Left hindlimb (tissue), 1 donor: ENCODE data around the gene TMEM19.
"Not testable (repeated sequence)": the region's sequence is repeated elsewhere in the genome, so short reads cannot be mapped to it uniquely, and the experiment has no call there.

Experiments used
- DNase-seq: peaks from one replicate; pipeline ENCODE4 v3.0.0-alpha.2; 2018

The TMEM19 gene

DNA sequence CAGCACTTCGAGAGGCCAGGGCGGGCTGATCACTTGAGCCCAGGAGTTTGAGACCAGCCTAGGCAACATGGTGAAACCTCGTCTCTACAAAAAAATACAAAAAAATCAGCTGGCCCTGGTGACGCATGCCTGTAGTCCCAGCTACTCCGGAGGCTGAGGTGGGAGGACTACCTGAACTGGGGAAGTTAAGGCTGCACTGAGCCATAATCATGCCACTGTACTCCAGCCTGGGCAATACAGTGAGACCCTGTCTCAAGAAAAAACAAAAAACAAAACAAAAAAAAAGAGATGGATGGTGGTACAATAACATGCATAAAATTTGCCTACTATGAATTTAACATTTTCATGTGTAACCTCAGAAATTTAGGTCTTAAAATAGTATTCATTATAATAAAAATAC lies 19.6 kb upstream of the TMEM19 start:
- DNase-seq: no peak

DNA sequence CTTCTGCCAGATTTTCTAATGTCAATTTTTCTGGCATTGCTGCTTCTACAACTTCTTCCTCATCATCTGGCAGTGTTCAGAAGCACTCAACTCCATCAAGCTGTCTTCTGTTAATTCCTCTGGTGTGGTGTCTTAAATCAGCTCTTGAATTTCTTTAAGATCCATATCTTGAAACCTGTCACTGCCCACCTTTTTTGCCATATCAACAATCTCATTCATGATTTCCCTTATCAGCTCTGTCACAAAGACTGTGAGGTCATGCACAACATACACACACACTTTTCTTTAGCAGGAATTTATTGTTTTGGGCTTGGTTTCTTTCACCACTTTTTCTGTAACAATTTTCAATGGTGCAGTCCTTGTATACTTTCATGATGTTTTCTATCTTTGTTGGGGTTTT lies 14.6 kb upstream of the TMEM19 start:
- no peak for DNase-seq

DNA sequence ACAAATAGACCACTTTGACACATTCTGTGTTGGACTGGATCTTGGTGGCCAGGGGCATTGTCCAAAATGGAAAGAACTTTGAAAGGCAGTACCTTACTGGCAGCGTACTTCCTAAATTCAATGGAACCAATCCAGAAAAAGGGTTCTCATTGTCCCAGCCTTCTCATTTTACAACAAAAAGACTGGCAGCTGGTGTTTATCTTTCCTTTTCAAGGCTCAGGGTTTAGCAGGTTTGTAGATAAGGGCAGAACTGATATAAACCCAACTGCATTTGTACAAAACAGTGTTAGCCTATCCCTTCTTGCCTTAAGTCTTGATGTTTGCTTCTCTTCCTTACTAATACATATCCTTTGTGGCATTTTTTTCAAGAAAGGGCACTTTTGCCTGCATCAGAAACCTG lies 14.1 kb upstream of the TMEM19 start:
- no peak for DNase-seq

DNA sequence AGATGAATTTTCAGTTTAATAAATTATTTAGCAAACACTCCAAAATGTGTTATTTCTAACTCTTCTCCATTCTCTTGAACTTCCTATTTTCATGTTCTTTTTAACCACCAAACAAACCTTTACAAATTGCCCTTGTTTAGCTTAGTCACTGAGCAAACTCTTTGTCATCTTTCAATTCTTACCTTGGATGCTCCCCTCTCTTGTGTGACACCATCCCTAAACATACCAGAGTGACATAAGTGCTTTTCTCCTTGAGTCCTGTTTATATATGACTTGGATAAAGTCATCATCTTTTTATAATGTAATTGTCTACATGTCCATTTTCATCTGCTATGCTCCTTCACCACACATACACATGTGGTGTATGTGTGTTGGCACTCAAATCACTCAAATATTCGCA lies 3.4 kb upstream of the TMEM19 start:
- no peak for DNase-seq

DNA sequence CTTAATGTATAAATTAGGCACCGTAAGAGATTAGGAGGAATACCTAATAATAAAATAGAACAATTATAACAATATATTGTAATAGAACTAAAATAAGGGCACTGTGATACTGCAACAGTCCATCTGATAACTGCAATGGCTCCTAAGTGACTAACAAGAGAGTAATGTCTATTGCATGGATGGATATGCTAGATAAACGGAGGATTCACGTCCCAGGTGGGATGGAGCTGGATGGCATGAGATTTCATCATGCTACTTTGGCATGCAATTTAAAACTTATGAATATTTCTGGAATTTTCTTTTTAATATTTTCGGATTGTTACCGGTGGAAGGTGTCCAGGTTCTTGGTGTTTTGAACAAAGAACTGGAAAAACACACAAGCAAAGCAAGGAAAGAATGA lies 2.2 kb upstream of the TMEM19 start:
- no peak for DNase-seq

DNA sequence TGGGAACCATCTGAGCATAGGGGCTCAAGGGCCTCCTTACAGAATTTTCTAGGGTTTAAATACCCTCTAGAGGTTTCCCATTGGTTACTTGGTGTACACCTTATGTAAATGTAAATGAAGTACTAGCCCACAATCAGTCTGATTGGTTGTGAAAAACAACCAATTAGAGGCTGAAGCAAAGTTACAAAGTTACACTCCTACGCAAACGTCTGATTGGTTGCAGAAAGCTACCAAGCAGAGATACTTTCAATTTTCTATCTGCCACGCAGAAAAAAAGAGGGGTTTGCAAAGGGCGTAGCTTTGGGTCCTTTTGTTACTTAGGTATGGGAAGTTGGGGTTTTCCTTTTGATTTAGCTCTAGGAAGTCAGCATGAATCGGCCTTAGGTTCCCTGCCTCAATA lies 1.8 kb upstream of the TMEM19 start:
- no peak for DNase-seq

DNA sequence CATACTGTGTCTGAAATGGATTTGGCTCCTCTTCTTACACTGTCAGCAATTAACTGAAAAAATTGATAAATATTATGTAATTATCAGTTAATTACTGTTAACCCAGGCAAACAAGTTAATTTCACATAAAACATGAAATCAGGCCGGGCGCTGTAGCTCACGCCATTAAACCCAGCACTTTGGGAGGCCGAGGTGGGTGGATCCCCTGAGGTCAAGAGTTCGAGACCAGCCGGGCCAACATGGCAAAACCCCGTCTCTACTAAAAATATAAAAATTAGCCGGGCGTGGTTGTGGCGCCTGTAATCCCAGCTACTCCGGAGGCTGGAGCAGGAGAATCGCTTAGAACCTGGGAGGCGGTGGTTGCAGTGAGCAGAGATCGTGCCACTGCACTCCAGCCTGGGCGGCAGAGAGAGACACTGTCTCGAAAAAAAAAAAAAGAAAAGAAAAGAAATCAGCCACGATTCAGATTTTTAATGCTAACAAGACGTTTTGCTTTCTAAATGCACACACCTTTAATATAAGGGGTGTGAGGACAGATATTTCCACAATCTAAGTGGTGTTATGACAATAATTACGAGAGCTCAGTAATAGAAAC lies 473 bp upstream of the TMEM19 start:
- DNase-seq: peak; percentile 28

DNA sequence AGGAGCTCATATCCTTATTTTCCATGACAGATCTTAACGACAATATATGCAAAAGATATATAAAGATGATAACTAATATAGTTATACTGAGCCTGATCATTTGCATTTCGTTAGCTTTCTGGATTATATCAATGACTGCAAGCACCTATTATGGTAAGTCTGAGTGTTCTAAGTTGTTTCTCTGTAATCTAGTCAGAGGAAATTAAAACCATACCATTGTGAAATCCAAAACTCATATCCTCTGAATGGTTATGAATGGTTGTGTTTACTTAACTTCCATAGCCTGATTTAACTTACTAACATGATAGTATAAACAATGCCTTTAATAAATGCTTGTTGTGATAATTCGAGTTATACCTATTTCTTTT lies 760 bp downstream of the TMEM19 start:
- no peak for DNase-seq

DNA sequence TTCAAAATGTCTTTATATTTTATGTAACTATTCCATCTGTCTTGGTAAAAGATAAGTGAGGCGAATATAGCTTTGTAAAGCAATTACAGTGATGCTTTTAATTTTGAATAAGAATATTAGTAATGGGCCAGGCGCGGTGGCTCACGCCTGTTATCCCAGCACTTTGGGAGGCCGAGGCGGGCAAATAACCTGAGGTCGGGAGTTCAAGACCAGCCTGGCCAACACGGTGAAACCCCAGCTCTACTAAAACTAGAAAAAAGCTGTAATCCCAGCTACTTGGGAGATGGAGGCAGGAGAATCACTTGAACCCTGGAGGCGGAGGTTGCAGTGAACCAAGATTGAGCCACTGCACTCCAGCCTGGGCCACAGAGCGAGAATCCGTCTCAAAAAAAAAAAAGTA lies 1.3 kb downstream of the TMEM19 start:
- DNase-seq: not testable (repeated sequence)

DNA sequence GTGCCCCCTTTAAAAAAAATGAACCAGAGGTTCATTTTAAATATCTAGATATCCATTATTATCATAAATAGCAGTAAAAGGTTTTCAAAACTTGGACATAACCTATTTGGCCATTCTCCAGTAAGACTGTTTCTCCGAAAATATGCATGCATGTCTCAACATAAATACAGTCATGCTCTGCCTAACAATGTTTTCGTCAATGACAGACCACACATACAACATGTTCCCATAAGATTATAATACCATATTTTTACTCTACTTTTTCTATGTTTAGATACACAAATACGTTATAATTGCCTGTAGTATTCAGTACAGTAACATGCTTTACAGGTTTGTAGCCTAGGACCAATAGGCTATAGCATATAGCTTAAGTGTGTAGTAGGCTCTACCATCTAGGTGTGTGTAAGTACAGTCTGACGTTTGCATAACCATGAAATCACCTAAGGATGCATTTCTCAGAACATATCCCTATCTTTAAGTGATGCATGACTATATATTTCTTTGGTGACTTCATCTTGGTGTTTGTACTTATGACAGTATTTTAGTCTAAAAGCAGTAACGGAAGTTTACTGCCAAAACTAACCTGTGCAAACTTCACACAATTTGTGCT lies 3.2 kb downstream of the TMEM19 start:
- DNase-seq: no peak

DNA sequence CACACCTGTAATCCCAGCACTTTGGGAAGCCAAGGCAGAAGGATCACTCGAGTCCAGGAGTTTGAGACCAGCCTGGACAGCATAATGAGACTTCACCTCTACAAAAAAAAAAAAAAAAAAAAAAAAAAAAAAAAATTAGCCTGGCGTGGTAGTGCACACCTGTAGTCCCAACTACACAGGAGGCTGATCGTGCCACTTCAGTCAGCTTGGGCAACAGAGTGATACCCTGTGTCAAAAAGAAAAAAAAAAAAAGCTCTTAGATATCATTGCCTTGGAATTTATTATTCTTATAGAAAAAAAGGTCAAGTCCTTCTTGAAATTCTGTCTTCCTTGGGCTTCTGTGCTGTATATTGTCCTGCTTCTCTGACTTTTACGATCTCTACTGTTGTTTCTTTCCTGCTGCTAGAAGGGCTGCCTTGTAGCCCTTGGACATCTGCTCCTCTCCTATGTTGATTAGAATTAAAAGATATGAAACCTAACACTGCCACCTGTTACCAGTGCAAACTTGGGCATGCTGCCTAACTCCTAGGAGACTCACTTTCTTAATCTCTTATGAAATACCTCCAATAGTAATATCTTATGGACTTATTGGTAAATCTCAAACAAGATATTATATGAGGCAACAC lies 5.7 kb downstream of the TMEM19 start:
- no peak for DNase-seq

DNA sequence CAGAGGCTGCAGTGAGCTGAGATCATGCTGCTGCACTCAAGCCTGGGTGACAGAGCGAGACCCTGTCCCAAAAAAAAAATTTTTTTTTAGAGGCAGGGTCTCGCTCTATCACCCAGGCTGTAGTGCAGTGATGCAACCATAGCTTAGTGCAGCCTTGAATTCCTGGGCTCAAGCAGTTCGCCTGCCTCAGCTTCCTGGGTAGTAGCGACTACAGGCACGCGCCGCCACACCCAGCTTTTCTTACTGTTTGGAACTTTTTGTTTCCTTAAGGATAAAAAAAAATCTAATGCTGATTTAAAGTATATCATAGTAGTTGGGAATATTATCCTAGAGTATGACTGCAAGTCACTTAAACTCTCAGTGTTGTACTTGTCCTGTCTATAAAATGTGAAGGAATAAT lies 7.2 kb downstream of the TMEM19 start:
- DNase-seq: no peak

DNA sequence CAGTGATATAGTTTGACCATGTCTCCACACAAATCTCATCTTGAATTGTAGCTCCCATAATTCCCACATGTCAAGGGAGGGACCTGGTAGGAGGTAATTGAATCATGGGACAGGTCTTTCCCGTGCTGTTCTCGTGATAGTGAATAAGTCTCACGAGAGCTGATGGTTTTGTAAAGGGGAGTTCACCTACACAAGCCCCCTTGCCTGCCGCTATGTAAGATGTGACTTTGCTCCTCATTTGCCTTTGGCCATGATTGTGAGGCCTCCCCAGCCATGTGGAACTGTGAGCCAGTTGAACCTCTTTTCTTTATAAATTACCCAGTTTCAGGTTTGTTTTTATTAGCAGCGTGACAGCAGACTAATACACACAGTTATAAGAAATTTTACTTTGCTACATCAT lies 7.8 kb downstream of the TMEM19 start:
- DNase-seq: not testable (repeated sequence)

DNA sequence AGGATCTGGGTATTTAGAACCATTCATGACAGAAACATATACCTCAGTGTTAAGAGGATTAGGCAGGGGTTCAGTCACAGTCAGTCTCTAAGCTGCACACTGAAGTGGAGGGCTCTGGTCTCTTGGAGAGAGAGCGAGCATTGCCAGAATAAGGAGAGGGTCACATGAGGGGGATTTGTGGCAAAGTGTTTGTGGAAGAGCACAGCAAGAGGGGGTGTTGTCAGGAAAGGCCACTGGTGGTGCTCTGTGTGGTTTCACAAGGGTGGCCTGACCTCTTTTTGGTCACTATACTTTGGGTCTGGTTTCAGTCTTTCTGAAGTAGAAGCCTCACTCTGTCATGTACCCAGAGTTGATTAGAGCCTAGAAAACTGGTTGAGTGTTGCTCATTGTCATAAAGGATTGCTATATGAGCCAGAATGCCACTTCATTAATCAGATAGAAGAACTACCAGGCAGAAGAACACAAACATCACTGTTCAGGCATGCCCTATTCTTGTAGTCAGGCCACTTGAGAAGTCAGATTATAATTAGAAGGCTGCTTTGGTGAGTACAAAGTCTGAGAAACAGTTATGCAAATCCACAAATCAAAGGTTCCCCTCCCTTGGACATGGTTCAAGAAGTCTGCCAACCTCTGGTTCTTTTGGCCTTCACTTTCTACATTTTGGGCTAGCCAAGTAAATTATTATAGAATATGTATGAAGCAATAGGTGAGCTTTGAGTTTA lies 8.4 kb downstream of the TMEM19 start:
- no peak for DNase-seq

DNA sequence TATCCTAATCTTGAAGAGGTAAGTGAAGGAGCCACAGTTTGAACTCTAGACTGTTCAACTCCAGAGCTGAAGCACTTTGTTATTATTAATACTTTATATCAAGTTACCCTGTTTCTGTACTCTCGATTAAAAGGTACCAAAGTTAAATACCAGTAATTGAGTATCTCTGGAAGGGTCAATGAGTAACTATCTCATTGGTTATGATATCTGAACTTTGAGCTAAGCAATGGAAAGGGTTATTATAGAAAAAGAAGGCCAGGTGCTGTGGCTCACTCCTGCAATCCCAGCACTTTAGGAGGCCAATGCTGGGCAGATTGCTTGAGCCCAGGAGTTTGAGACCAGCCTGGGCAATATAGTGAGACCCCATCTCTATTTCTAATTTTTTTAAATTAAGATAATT lies 9.9 kb downstream of the TMEM19 start:
- no peak for DNase-seq

DNA sequence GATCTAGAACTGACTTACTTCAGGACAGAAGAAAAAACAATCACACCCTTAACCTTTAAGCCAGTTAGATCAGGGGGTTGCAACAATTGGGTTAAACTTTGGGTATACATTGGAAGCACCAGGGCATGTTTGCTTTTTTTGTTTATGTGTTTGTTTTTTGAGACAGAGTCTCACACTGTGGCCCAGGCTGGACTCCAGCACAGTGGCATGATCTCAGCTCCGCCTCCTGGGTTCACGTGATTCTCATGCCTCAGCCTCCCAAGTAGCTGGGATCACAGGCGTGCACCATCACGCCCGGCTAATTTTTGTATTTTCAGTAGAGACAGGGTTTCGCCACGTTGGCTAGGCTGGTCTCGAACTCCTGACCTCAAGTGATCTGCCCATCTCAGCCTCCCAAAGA lies 16.3 kb downstream of the TMEM19 start:
- not testable (repeated sequence) for DNase-seq

DNA sequence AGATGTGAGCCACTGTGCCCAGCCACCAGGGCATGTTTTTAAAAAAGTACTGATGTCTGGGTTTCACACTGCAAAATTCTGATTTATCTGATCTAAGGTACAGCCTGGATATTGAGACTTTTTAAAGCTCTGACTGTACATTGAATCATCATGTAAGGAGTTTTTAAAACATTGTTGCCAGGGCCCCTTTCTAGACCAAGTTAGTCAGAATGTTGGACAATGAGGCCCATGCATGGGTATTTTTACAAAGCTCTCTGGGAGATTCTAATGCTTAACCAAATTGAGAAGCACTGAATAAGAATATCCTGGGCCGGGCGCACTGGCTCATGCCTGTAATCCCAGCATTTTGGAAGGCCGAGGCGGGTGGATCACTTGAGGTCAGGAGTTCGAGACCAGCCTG lies 16.7 kb downstream of the TMEM19 start:
- DNase-seq: no peak

DNA sequence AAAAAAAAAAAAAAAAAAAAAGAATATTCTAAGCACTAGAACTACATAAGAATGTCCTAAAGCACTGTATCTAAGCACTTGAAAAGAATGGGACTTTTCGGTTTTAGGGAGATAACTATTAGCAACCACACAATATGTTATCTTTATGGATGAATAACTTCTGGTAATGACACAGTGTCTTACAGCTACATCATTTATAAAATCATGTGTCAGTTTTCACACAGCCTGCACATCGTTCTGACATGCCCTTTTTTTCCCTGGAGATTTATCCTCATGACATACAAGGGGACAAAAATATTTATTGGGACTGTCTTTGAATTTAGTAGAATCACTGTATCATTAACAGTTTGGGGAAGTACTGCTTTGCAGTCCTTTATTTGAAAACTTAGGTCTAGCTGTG lies 17.3 kb downstream of the TMEM19 start:
- no peak for DNase-seq

DNA sequence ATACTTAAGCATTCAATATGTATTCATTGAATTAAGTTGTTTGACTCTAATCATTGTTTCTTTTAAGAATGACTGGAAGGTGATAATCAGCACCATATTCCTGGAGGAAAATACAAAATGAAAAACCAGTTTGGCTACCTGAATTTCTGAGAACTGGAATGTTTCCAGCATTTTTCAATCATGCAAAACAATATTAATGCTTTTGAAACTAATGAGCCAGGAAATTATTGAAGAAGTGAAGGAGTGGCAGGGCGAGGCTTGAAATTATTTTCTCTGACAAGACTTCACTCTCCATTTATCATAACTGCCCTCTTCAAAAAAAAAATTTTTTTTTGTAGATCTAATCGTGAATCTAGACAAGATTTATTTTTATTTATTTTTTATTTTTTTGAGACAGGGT lies 19.0 kb downstream of the TMEM19 start:
- no peak for DNase-seq

DNA sequence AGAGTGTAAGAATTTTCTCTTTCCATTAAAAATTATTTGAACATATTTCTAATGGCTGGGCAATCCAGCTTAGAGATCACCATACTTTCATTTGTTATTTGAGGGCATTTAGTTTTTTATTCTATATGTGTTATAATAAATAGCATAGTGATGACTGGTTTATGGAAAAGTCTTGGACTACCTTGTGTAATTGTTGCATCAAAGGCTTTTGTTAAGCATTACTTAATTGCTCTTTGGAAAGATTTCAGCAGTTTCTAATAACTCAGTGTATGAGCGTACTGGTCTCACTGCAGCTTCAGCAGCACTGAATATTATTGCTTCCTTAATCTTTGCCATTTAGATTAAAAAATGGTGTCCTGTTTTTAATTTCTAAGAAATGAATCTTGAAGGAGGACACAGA lies 22.8 kb downstream of the TMEM19 start:
- no peak for DNase-seq

DNA sequence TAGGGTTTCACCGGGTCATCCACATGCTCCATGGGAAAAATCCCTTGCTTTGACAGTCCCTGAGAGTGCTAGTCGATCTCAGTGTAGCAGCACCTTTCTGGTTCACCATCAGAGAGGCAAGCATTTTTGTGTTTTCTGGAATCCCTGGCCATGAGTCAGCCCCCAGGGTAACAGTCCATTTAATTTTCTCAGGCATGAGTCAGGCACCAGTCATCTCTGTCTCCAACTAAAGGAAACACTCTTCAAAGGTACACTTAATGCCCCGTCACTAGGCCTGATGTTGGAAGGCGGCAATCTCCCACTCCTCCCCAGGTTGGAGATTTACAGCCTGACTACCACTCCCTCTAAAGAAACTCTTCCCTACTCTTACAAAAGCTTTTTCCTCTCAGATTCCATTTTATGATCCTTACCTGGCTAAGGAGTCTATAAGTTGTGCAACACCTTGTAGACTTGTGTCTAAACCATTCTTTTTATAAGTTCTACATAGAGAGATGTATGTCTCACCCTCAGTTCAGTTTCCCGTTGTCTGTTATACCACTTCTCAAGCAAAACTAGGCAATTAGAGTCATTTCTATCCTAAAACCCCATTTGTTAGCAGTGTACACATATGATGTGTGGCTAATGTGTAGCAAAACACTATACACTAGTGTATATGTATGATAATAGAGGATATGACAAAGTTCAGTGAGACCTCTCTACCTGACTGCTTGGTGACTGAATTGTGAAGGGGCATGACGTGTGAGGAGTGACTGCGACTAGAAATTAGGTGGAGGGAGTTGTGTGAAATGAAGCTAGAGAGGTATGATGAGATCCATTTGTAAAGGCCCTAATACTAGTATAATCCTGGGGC lies 24.6 kb downstream of the TMEM19 start:
- DNase-seq: no peak

DNA sequence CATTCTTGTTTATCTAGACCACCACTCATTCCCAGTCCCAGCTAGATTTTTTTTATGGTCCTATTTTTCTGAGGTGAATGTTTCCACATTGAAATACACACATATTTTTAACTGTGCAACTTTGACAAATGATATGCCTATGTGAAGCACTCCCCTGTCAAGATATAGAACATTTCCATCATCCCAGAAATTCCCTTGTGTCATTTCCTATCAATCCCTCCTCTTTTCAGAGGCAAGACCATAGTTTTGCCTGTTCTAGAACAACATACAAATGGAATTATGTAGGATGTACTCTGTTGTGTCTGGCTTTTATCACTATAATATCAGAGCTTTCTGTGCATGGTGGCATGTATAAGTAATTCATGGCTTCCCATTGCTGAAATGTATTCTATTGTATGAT lies 32.7 kb downstream of the TMEM19 start:
- no peak for DNase-seq

DNA sequence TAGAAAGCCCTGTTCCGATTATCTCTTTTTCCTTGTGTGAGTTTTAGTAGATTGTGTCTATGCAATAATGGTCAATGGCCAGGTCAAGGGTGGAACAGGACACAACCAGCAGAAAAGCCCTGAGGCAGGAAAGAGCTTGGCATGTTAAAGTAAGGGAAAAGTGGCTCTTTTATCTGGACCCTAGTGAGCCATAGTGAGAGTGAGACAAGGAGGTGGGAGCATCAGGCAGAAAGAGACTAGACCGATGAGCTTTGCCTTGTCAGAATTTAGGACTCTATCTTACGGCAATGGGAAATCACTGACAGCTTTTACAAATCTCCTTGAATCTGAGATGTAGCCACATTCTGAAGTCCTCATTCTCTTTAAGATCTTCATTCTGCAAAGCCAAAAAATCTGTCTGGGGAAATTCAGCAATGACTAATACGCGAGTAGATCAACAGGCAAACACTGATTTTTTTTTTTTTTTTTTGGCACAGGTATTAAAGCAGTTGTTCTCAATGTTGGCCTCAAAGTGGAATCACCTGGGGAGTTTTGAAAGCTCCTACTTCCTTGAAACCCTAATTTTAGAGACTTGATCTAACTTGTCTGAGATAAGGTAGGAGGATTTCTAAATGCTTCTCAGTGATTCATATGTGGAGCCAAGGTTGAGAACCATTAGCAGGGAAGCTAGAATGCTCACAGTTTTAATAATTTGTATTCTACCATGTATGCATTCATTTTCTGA lies 33.9 kb downstream of the TMEM19 start:
- DNase-seq: no peak
